HepG2 (cell line): ENCODE measurements around the gene LIMK2.

ENCODE experiments used
- BRCA1 ChIP-seq: sonication (generic); formaldehyde crosslinking; IDR thresholded peaks from 2 replicates; pipeline ENCODE4 v1.4.0; 2020; ENCODE audit warnings: missing genetic modification reagents
- EHMT2 ChIP-seq: fragments of 200-600 bp; sonication (generic); IDR thresholded peaks from 2 replicates; pipeline ENCODE4 v1.7.0; 2017; ENCODE audit warnings: antibody characterized with exemption, low read depth, low read length, borderline replicate concordance
- NFRKB ChIP-seq: fragments of 450-650 bp; IDR thresholded peaks from 2 replicates; pipeline ENCODE4 v1.6.1; 2017
- NR2C2 ChIP-seq: sonication (generic); formaldehyde crosslinking; IDR thresholded peaks from 2 replicates; pipeline ENCODE4 v1.4.0; 2020; ENCODE audit warnings: missing genetic modification reagents, mild to moderate bottlenecking, moderate library complexity, borderline replicate concordance
- POGK ChIP-seq: sonication (generic); formaldehyde crosslinking; conservative IDR thresholded peaks from 2 replicates; pipeline ENCODE4 v1.8.0; 2022; ENCODE audit warnings: mild to moderate bottlenecking, moderate library complexity, missing genetic modification reagents
- POLR2AphosphoS5 ChIP-seq: IDR thresholded peaks from 2 replicates; pipeline ENCODE4 v1.6.1; 2012; ENCODE audit warnings: low read depth, low read length
- RFX5 ChIP-seq: IDR thresholded peaks from 2 replicates; pipeline ENCODE4 v1.6.1; 2011; ENCODE audit warnings: low read depth, low read length, improper control_type of control experiment
- ZMAT3 ChIP-seq: sonication (generic); formaldehyde crosslinking; conservative IDR thresholded peaks from 2 replicates; pipeline ENCODE4 v1.7.0; 2021; ENCODE audit warnings: missing genetic modification reagents
- ZNF292 ChIP-seq: sonication (generic); formaldehyde crosslinking; IDR thresholded peaks from 2 replicates; pipeline ENCODE4 v1.8.1; 2022; ENCODE audit warnings: mild to moderate bottlenecking, low read depth, missing genetic modification reagents, borderline replicate concordance

DNA sequence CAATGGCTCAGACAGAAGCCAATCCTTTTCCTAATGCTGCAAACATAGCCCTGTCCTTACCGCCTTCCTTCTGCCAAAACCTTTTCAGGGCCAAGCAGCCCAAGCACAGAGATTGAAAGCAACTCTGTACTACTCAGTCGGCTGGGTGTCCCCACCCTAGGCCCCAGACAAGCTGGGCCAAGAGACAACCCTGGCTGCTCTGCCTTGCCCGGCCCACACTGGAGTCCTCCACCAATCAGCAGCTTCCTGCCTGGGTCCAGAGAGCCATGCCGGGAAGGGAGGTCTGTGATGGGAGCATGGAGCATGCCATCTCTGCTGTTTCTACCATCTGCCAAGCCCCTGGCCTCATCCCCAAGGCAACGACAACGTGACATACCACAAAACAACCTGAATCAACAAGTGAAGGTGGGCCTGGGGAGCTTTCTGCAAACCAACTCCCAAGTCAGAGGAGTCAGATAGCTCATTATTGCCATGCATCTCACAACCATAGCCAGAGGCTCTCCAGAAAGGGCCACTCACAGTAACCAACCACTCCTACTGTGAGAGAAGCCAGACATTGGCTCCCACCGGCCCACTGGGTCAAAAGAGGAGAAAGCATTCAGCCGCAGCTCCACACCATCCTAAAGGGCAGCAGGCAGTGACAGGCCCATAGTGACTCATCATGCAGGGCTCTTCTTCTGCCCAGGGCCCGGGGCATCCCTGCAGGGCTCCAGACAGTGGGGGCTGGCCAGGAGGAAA, 115.9 kb downstream of the LIMK2 start:
- TF ChIP-seq ZMAT3 (CRISPR knock-in tag) (no peak), NFRKB (no peak), NR2C2 (CRISPR knock-in tag) (no peak), POGK (CRISPR knock-in tag) (no peak), RFX5 (no peak), POLR2AphosphoS5 (no peak), ZNF292 (CRISPR knock-in tag) (no peak), EHMT2 (no peak), BRCA1 (CRISPR knock-in tag) (no peak)
